Erythroblast (primary cell): Measurements from ENCODE around the gene PTPN1.
"Not testable (repeated sequence)": the region's sequence is repeated elsewhere in the genome, so short reads cannot be mapped to it uniquely, and the experiment has no call there.

Experiments
- GATA1 ChIP-seq: IDR thresholded peaks from 2 replicates; pipeline ENCODE4 v1.6.1; 2011; ENCODE audit warnings: low read depth, mild to moderate bottlenecking, control low read depth, low read length, moderate library complexity
- POLR2A ChIP-seq: IDR thresholded peaks from 2 replicates; pipeline ENCODE4 v1.6.1; 2011; ENCODE audit warnings: mild to moderate bottlenecking, low read length

GRCh38 chr20:50598768-50599167, 88.6 kb downstream of the PTPN1 start:
- not testable (repeated sequence) for TF ChIP-seq POLR2A, GATA1
